ENCODE measurements around the gene RALY.

DNA sequence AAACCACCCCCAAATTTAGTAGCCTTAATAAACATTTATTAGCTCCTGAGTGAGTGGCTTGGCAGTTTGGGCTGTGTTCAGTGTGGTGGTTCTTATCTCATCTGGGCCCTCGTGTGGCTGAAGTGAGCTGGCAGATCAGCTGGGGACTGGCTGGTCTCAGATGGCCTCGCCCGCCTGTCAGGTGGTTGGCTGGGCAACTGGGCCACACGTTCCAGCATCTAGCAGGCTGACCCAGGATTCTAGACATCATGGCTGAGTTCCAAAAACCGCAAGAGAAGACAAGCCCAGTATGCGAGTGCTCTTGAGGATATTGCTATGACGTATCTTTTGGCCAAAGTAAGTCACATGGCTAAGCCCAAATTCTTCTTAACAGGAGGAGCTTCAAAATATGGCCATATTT is 89.4 kb downstream of the RALY start:
- no peak for TF ChIP-seq POLR2A (IDR thresholded peaks at IDR 0.05)
- TF ChIP-seq, protein P1, sequence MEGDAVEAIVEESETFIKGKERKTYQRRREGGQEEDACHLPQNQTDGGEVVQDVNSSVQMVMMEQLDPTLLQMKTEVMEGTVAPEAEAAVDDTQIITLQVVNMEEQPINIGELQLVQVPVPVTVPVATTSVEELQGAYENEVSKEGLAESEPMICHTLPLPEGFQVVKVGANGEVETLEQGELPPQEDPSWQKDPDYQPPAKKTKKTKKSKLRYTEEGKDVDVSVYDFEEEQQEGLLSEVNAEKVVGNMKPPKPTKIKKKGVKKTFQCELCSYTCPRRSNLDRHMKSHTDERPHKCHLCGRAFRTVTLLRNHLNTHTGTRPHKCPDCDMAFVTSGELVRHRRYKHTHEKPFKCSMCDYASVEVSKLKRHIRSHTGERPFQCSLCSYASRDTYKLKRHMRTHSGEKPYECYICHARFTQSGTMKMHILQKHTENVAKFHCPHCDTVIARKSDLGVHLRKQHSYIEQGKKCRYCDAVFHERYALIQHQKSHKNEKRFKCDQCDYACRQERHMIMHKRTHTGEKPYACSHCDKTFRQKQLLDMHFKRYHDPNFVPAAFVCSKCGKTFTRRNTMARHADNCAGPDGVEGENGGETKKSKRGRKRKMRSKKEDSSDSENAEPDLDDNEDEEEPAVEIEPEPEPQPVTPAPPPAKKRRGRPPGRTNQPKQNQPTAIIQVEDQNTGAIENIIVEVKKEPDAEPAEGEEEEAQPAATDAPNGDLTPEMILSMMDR (IDR thresholded peaks at IDR 0.05): no peak

All from testis (tissue), 2 donors.